H1 (cell line): Measurements from ENCODE around the gene DAZAP1. TPM values are rescaled to one million over a fixed set of nuclear protein-coding genes. Genes with fewer than 3 reads are reported as not detected.
A peak's percentile ranks its signal among the peaks of the same experiment; 100 is the strongest.

Source experiments
- CTCF ChIA-PET: fragments of 300-600 bp; sonication (Branson Sonifier 250); formaldehyde crosslinking; loops from one replicate; lab custom pipeline; 2021; ENCODE audit not compliant: partially characterized antibody; lab: Charles Lee
- POLR2A ChIA-PET: fragments of 300-600 bp; sonication (Branson Sonifier 250); formaldehyde crosslinking; loops from one replicate; lab custom pipeline; 2021; ENCODE audit warnings: inconsistent platforms; ENCODE audit not compliant: partially characterized antibody; lab: Charles Lee
- DNase-seq, 2 experiments: peaks; one replicate each; pipeline versions ENCODE4 v3.0.0 to v3.0.0-alpha.2; 2010 to 2022; ENCODE audit warnings: low spot score in 2 of 2, low read depth in 1 of 2, mixed read lengths in 1 of 2
- FAIRE-seq: peaks from 2 replicates; lab custom pipeline; 2011; peaks lifted over from hg19 to GRCh38; lab: Jason Lieb, UNC
- H2AFZ ChIP-seq: 2 replicates; pipeline ENCODE4 v1.8.1; 2012; ENCODE audit warnings: low read length, inconsistent platforms
- H2AK5ac ChIP-seq: 2 replicates; pipeline ENCODE4 v1.6.1; 2013; ENCODE audit warnings: low read depth, low read length
- H2BK120ac ChIP-seq: replicated peaks from 2 replicates; pipeline ENCODE3; 2013; ENCODE audit warnings: low read depth, low read length, inconsistent platforms
- H2BK12ac ChIP-seq: 2 replicates; pipeline ENCODE4 v1.6.1; 2013; ENCODE audit warnings: low read depth, low read length
- H2BK15ac ChIP-seq: 2 replicates; pipeline ENCODE4 v1.6.1; 2013; ENCODE audit warnings: low read length
- H2BK20ac ChIP-seq: 2 replicates; pipeline ENCODE4 v1.6.1; 2013; ENCODE audit warnings: low read length
- H2BK5ac ChIP-seq: 2 replicates; pipeline ENCODE4 v1.6.1; 2013; ENCODE audit warnings: low read depth, low read length
- H3K14ac ChIP-seq: 2 replicates; pipeline ENCODE4 v1.6.1; 2013; ENCODE audit warnings: inconsistent platforms; ENCODE audit not compliant: insufficient read length
- H3K18ac ChIP-seq: 2 replicates; pipeline ENCODE4 v1.6.1; 2013; ENCODE audit warnings: low read length; ENCODE audit errors: extremely low read depth
- H3K23ac ChIP-seq: 2 replicates; pipeline ENCODE4 v1.6.1; 2013; ENCODE audit warnings: inconsistent platforms; ENCODE audit not compliant: insufficient read length
- H3K23me2 ChIP-seq: 2 replicates; pipeline ENCODE4 v1.6.1; 2013; ENCODE audit warnings: low read depth, low read length
- H3K27ac ChIP-seq: 2 replicates; pipeline ENCODE4 v1.6.1; 2011; ENCODE audit warnings: low read depth, low read length, inconsistent platforms
- H3K27me3 ChIP-seq, 4 experiments: replicated peaks in 1 of 4; 1 replicate in 1 of 4; 2 replicates in 3 of 4; pipeline versions ENCODE4 v1.6.1 to v1.8.1; 2011 to 2013; ENCODE audit warnings: low read length in 3 of 4, mild to moderate bottlenecking in 3 of 4, inconsistent platforms in 2 of 4, mixed read lengths in 2 of 4, moderate library complexity in 1 of 4; ENCODE audit not compliant: control insufficient read depth in 3 of 4, insufficient read depth in 3 of 4; ENCODE audit errors: extremely low read depth in 1 of 4
- H3K36me3 ChIP-seq, 4 experiments: 2 replicates each; pipeline versions ENCODE4 v1.6.1 to v1.8.1; 2011 to 2013; ENCODE audit warnings: mild to moderate bottlenecking in 4 of 4, low read length in 3 of 4, moderate library complexity in 2 of 4, control low read depth in 1 of 4, inconsistent platforms in 1 of 4; ENCODE audit not compliant: insufficient read depth in 4 of 4, control insufficient read depth in 2 of 4
- H3K4ac ChIP-seq: replicated peaks from 2 replicates; pipeline ENCODE3; 2013; ENCODE audit warnings: low read length, low read depth, mixed read lengths, inconsistent platforms; ENCODE audit not compliant: insufficient read length
- H3K4me1 ChIP-seq, 4 experiments: replicated peaks in 1 of 4; 1 replicate in 1 of 4; 2 replicates in 3 of 4; pipeline versions ENCODE4 v1.6.1 to v1.8.1; 2011 to 2013; ENCODE audit warnings: low read length in 3 of 4, inconsistent platforms in 2 of 4, mixed read lengths in 1 of 4; ENCODE audit not compliant: insufficient read depth in 4 of 4, control insufficient read depth in 3 of 4
- H3K4me2 ChIP-seq, 2 experiments: 2 replicates each; pipeline versions ENCODE4 v1.6.1 to v1.8.1; 2011 to 2013; ENCODE audit warnings: low read depth in 2 of 2, low read length in 2 of 2, control low read depth in 1 of 2, inconsistent platforms in 1 of 2, mild to moderate bottlenecking in 1 of 2; ENCODE audit not compliant: insufficient read depth in 1 of 2
- H3K4me3 ChIP-seq, 4 experiments: fragments of 200-600, 300-600 bp in 1 of 4; sonication (generic), shearing (Covaris generic), sonication (Bioruptor Twin) in 1 of 4; 2 replicates each; pipeline versions ENCODE4 v1.5.1 to v1.8.1; 2011 to 2016; ENCODE audit warnings: low read length in 4 of 4, low read depth in 3 of 4, control low read depth in 2 of 4, inconsistent platforms in 2 of 4, mild to moderate bottlenecking in 2 of 4, mixed read lengths in 1 of 4, moderate library complexity in 1 of 4; ENCODE audit not compliant: insufficient read depth in 2 of 4; ENCODE audit errors: extremely low read depth in 1 of 4
- H3K56ac ChIP-seq: replicated peaks from 2 replicates; pipeline ENCODE3; 2013; ENCODE audit warnings: low read depth, mild to moderate bottlenecking, mixed read lengths, low read length, inconsistent platforms; ENCODE audit not compliant: insufficient read length
- H3K79me1 ChIP-seq: 2 replicates; pipeline ENCODE4 v1.6.1; 2013; ENCODE audit warnings: low read depth, low read length, control low read depth
- H3K79me2 ChIP-seq, 2 experiments: 2 replicates each; pipeline versions ENCODE4 v1.6.1 to v1.8.1; 2012 to 2013; ENCODE audit warnings: low read length in 2 of 2, mild to moderate bottlenecking in 2 of 2, inconsistent platforms in 1 of 2; ENCODE audit not compliant: insufficient read depth in 2 of 2, control insufficient read depth in 1 of 2
- H3K9ac ChIP-seq, 4 experiments: replicated peaks in 1 of 4; 1 replicate in 1 of 4; 2 replicates in 3 of 4; pipeline versions ENCODE4 v1.6.1 to v1.8.1; 2011 to 2013; ENCODE audit warnings: low read depth in 3 of 4, low read length in 3 of 4, control low read depth in 2 of 4, mild to moderate bottlenecking in 2 of 4, moderate library complexity in 2 of 4, inconsistent platforms in 1 of 4; ENCODE audit errors: extremely low read depth in 1 of 4
- H3K9me3 ChIP-seq, 2 experiments: 2 replicates each; pipeline versions ENCODE4 v1.6.1 to v1.8.1; 2012 to 2013; ENCODE audit warnings: mild to moderate bottlenecking in 2 of 2, moderate library complexity in 2 of 2, control low read depth in 1 of 2, inconsistent platforms in 1 of 2, low read depth in 1 of 2, low read length in 1 of 2, mixed read lengths in 1 of 2; ENCODE audit not compliant: insufficient read depth in 2 of 2
- H4K20me1 ChIP-seq, 2 experiments: replicated peaks in 1 of 2; 2 replicates each; pipeline versions ENCODE3 to v1.8.1; 2011 to 2013; ENCODE audit warnings: inconsistent platforms in 2 of 2, low read length in 2 of 2, mild to moderate bottlenecking in 1 of 2; ENCODE audit not compliant: insufficient read depth in 2 of 2, control insufficient read depth in 1 of 2
- H4K5ac ChIP-seq: 2 replicates; pipeline ENCODE4 v1.6.1; 2013; ENCODE audit warnings: low read length, low read depth, mixed read lengths, inconsistent platforms; ENCODE audit not compliant: insufficient read length
- H4K8ac ChIP-seq: 2 replicates; pipeline ENCODE4 v1.8.0; 2013; ENCODE audit warnings: mild to moderate bottlenecking, moderate library complexity, low read length, inconsistent platforms; ENCODE audit not compliant: insufficient read depth; ENCODE audit errors: extremely low read depth
- H4K91ac ChIP-seq: replicated peaks from 2 replicates; pipeline ENCODE3; 2013; ENCODE audit warnings: low read length, mixed read lengths, inconsistent platforms; ENCODE audit not compliant: insufficient read length
- CHD1 ChIP-seq: IDR thresholded peaks from 2 replicates; pipeline ENCODE4 v1.6.1; 2012; ENCODE audit warnings: low read depth, low read length, improper control_type of control experiment
- EP300 ChIP-seq, 2 experiments: IDR thresholded peaks; 1 replicate in 1 of 2; 2 replicates in 1 of 2; pipeline ENCODE4 v1.6.1; 2011 to 2012; ENCODE audit warnings: low read depth in 2 of 2, low read length in 2 of 2, mild to moderate bottlenecking in 2 of 2, borderline replicate concordance in 1 of 2, inconsistent platforms in 1 of 2, moderate library complexity in 1 of 2
- GTF2F1 ChIP-seq: IDR thresholded peaks from 2 replicates; pipeline ENCODE4 v1.6.1; 2012; ENCODE audit warnings: low read depth, low read length, improper control_type of control experiment, borderline replicate concordance
- POLR2AphosphoS5 ChIP-seq: IDR thresholded peaks from 2 replicates; pipeline ENCODE4 v1.6.1; 2011; ENCODE audit warnings: low read depth, low read length
- RXRA ChIP-seq: IDR thresholded peaks from 2 replicates; pipeline ENCODE4 v1.6.1; 2011; ENCODE audit warnings: low read depth, mild to moderate bottlenecking, low read length, moderate library complexity; ENCODE audit not compliant: insufficient read depth
- TBP ChIP-seq: IDR thresholded peaks from 2 replicates; pipeline ENCODE4 v1.6.1; 2011; ENCODE audit warnings: low read depth, low read length, improper control_type of control experiment
- WGBS, 2 experiments: shearing (Covaris generic) in 1 of 2; methylation state at CpG; one replicate each; pipeline versions ENCODE4 v1.1.6 to v1.1.7; 2013 to 2015; ENCODE audit warnings: low lambda C conversion rate in 2 of 2, mixed read lengths in 2 of 2, inconsistent platforms in 1 of 2, low coverage in 1 of 2, missing lambda C conversion rate in 1 of 2; ENCODE audit not compliant: insufficient replicate concordance in 2 of 2, insufficient coverage in 1 of 2, insufficient read length in 1 of 2; ENCODE audit errors: extremely low coverage in 1 of 2, missing lambda C conversion rate in 1 of 2; 5-methylcytosine and 5-hydroxymethylcytosine counted together
- polyA plus RNA-seq, 7 experiments: library from polyadenylated mRNA; depleted of rRNA in 3 of 7; stranded (reverse) in 5 of 7; unstranded in 2 of 7; fragments of >200 nt in 5 of 7; fragments of 200-250 nt in 2 of 7; gene quantifications; 1 replicate in 5 of 7; 2 replicates in 1 of 7; 4 replicates in 1 of 7; pipeline versions ENCODE4 v1.2.1 to v1.2.3, GENCODE V29; 2011 to 2013; ENCODE audit warnings: missing spikeins in 2 of 7, mixed read lengths in 2 of 7
- total RNA-seq: library from RNA; stranded (reverse); fragmentation: NEBNext Ultra II Directional; extraction: Animal tissue kit (Norgen Biotek cat#: 25700); gene quantifications from 2 replicates; pipeline ENCODE4 v1.2.1, GENCODE V29; 2021

The DAZAP1 gene
- total and polyA plus RNA-seq, 2 of the 8 experiments (the other 6 are each of a cell fraction or from before 2014, with no cell fraction given): 79.6 to 341 TPM

GRCh38 chr19:1441022-1441426 is 33.6 kb downstream of the DAZAP1 start:
- no peak overlapping the region for H3K4me3 ChIP-seq
- no peak overlapping the region; the same call in 1 of the 2 replicates for H3K18ac ChIP-seq
- 0 out of 2 replicates have a peak overlapping the region, but pooled peaks have one; percentile 9 for H2BK5ac ChIP-seq
- CTCF ChIA-PET: interaction anchor here (0.9 to 5.6 kb wide), 3 partner anchors 14 to 160 kb away, joined by 3 to 54 read pairs (median 3); no protein-coding TSS in a partner anchor
- H3K27ac ChIP-seq: no peak overlapping the region
- peaks cover 26 to 37% (median 29%) of the 10 kb centered on the region in 4 experiments for H3K36me3 ChIP-seq
- no peak overlapping the region for H2AFZ ChIP-seq
- no peak overlapping the region for H2BK12ac ChIP-seq
- H2BK15ac ChIP-seq: no peak overlapping the region
- no peak for FAIRE-seq
- no peak overlapping the region for H3K9ac ChIP-seq
- H2AK5ac ChIP-seq: no peak overlapping the region
- H4K91ac ChIP-seq: no peak overlapping the region
- H3K79me2 ChIP-seq: peaks cover 2 to 24% of the 10 kb centered on the region in 2 experiments; a peak in 3 of 4 replicates
- 91% methylated on average over 9 of the region's 9 CpGs; no CpG with 5 or more reads in 1 of the 2 experiments for WGBS, 2 experiments
- no peak overlapping the region for H4K8ac ChIP-seq
- peaks cover 0 to 11% (median 4%) of the 10 kb centered on the region in 4 experiments; a peak in 5 of 7 replicates for H3K4me1 ChIP-seq
- H3K23me2 ChIP-seq: peaks cover 3% of the 10 kb centered on the region; the same call in 1 of the 2 replicates
- TF ChIP-seq GTF2F1: no peak
- TF ChIP-seq TBP: no peak
- TF ChIP-seq POLR2AphosphoS5: peak; percentile 48; the same call in 1 of the 2 replicates
- no peak for TF ChIP-seq RXRA
- TF ChIP-seq EP300 (IDR thresholded peaks at IDR 0.05; ENCODE audit: borderline replicate concordance in 1 of 2, low read depth in 2 of 2, low read length in 2 of 2): no peak
- TF ChIP-seq CHD1: no peak
- no peak for DNase-seq
- H3K4me2 ChIP-seq: no peak overlapping the region
- H2BK120ac ChIP-seq: no peak overlapping the region
- peaks cover 19 to 23% of the 10 kb centered on the region in 2 experiments for H4K20me1 ChIP-seq
- H3K14ac ChIP-seq: no peak overlapping the region
- no peak overlapping the region for H3K56ac ChIP-seq
- H4K5ac ChIP-seq: no peak overlapping the region
- POLR2A ChIA-PET: interaction anchor here (0.6 to 7.6 kb wide), 17 partner anchors 12 to 254 kb away, joined by 3 to 109 read pairs (median 4); partner anchors contain the start of gene APC2
- H3K23ac ChIP-seq: no peak overlapping the region
- no peak overlapping the region for H3K4ac ChIP-seq
- H3K9me3 ChIP-seq: no peaks in the 10 kb centered on the region
- H3K27me3 ChIP-seq: peaks cover 0 to 3% (median 3%) of the 10 kb centered on the region in 4 experiments; a peak in 3 of 7 replicates
- H3K79me1 ChIP-seq: peaks cover 4% of the 10 kb centered on the region
- no peak overlapping the region for H2BK20ac ChIP-seq
